Suprapubic skin (tissue), 4 donors: Measurements from ENCODE around the gene HS6ST1.

Source experiments
- CTCF ChIP-seq, 2 donors: fragments of 200-600 bp in 1 of 2; fragments of 450-650 bp in 1 of 2; sonication (generic) in 1 of 2; IDR thresholded peaks; one replicate each; pipeline ENCODE4 v1.5.1; 2016 to 2019; ENCODE audit warnings: antibody characterized with exemption in 2 of 2, mild to moderate bottlenecking in 1 of 2, moderate library complexity in 1 of 2
- EP300 ChIP-seq: sonication (generic); formaldehyde crosslinking; IDR thresholded peaks from one replicate; pipeline ENCODE4 v1.6.1; 2017; ENCODE audit warnings: antibody characterized with exemption
- POLR2A ChIP-seq, 2 donors: fragments of 450-650 bp; IDR thresholded peaks; one replicate each; pipeline ENCODE4 v1.6.1; 2017; ENCODE audit warnings: antibody characterized with exemption in 2 of 2, mild to moderate bottlenecking in 2 of 2, moderate library complexity in 2 of 2
- POLR2AphosphoS5 ChIP-seq, 3 donors: sonication (generic); formaldehyde crosslinking; IDR thresholded peaks; one replicate each; pipeline ENCODE4 v1.6.1; 2017; ENCODE audit warnings: antibody characterized with exemption in 3 of 3

- TF ChIP-seq CTCF (IDR thresholded peaks at IDR 0.05) (no peak), POLR2A (IDR thresholded peaks at IDR 0.05) (no peak), EP300 (no peak), POLR2AphosphoS5 (IDR thresholded peaks at IDR 0.05) (no peak)
These were observed 4.7 kb downstream of the HS6ST1 start for GRCh38 chr2:128313931-128314347.
